ENCODE measurements around the gene C14orf132.

GRCh38 chr14:96088074-96088473 is 48.9 kb downstream of the C14orf132 start:
- TF ChIP-seq POLR2A (IDR thresholded peaks at IDR 0.05; ENCODE audit: low read depth, low read length) (no peak), POLR2AphosphoS5 (IDR thresholded peaks at IDR 0.05; ENCODE audit: low read depth, low read length) (no peak), TAF1 (IDR thresholded peaks at IDR 0.05; ENCODE audit: low read depth, low read length) (no peak), PAX5 (IDR thresholded peaks at IDR 0.05; ENCODE audit: insufficient read depth, low read length, severe bottlenecking) (no peak), SPI1 (IDR thresholded peaks at IDR 0.05; ENCODE audit: low read depth, low read length) (no peak), POU2F2 (IDR thresholded peaks at IDR 0.05; ENCODE audit: low read depth, low read length) (no peak)
